GM21515 (cell line): ENCODE results near the gene KMT2A.
"Not testable (repeated sequence)": the region's sequence is repeated elsewhere in the genome, so short reads cannot be mapped to it uniquely, and the experiment has no call there.

Experiments
- ATAC-seq: cut with Tn5 transposase; IDR thresholded peaks from one replicate; pipeline ENCODE4 v1.9.1; 2021; ENCODE audit not compliant: unreplicated experiment

Gene KMT2A

DNA sequence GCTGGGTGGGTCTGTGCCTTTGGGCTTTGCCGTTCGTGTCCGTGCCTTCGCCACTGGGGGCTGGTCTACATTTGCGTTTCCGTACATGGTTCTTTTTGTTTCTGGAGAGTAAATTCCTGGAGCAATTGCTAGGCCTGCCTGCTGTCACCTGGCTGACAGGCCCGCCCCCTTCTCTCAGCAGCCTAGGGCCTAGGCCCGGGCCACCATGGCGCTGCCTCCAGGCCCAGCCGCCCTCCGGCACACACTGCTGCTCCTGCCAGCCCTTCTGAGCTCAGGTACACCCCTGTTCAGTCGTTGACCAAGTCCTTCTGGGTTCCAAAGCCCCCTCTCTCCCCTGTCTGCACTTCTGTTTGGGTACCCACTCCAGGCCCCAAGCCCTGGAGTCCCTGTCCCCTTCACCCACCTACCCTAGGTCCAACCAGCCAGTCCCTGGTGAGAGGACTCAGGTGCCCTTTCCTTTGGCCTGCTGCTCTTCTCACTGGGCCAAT lies 95.3 kb downstream of the KMT2A start:
- no peak for ATAC-seq

DNA sequence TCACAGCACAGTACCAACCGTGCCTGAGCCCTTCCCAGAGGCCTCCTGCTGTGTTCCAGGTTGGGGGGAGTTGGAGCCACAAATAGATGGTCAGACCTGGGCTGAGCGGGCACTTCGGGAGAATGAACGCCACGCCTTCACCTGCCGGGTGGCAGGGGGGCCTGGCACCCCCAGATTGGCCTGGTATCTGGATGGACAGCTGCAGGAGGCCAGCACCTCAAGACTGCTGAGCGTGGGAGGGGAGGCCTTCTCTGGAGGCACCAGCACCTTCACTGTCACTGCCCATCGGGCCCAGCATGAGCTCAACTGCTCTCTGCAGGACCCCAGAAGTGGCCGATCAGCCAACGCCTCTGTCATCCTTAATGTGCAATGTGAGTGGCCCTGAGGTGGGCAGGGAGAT lies 95.8 kb downstream of the KMT2A start:
- no peak for ATAC-seq

DNA sequence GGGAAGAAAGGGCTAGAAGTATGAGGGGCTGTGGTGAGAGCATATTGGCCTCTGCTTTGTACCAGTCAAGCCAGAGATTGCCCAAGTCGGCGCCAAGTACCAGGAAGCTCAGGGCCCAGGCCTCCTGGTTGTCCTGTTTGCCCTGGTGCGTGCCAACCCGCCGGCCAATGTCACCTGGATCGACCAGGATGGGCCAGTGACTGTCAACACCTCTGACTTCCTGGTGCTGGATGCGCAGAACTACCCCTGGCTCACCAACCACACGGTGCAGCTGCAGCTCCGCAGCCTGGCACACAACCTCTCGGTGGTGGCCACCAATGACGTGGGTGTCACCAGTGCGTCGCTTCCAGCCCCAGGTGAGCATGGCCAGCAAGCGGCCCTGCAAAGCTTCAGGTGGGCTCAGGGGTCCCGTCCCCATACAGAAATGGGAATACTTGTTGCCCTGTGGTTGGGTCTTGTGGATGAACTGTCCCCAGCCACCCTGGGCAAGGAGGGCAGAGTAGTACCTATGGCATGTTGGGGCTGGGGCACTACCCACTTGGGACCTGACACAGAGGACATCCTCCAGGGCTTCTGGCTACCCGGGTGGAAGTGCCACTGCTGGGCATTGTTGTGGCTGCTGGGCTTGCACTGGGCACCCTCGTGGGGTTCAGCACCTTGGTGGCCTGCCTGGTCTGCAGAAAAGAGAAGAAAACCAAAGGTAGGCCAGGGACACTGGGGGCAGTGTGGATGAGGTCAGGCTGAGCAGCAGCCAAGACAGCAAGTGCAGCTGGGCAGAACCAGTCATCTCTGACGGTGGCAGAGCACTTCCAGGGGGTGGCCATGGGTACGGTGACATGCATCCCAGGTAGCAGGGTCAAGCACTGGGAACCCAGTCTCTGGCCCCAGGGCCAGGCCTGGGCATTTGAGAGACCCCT lies 96.8 kb downstream of the KMT2A start:
- no peak for ATAC-seq

DNA sequence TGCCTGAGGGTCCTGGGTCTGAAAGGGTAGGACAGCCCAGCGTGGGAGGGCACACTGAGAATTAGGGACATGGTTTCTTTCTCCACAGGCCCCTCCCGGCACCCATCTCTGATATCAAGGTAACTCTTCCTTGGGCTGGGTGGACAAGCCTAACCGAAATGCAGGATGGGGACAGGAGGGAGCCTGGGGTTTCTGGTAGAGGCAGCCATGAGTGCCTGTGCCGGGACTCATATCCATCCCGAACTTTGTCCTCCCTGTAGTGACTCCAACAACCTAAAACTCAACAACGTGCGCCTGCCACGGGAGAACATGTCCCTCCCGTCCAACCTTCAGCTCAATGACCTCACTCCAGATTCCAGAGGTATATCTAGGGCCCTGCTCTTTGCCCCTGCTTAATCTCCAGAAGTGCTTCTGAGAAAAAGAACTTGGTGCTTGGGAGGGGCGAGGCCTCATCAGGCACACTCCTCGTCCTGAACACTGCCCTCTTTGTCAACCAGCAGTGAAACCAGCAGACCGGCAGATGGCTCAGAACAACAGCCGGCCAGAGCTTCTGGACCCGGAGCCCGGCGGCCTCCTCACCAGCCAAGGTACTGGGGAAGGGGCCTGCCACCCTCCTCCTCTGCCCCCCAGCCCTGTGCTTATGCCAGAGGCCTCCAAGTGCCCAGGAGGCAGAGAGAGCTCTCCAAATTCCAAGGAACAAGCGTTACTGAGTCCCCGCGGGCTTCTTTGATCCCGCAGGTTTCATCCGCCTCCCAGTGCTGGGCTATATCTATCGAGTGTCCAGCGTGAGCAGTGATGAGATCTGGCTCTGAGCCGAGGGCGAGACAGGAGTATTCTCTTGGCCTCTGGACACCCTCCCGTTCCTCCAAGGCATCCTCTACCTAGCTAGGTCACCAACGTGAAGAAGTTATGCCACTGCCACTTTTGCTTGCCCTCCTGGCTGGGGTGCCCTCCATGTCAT lies 97.8 kb downstream of the KMT2A start:
- ATAC-seq, result no peak

DNA sequence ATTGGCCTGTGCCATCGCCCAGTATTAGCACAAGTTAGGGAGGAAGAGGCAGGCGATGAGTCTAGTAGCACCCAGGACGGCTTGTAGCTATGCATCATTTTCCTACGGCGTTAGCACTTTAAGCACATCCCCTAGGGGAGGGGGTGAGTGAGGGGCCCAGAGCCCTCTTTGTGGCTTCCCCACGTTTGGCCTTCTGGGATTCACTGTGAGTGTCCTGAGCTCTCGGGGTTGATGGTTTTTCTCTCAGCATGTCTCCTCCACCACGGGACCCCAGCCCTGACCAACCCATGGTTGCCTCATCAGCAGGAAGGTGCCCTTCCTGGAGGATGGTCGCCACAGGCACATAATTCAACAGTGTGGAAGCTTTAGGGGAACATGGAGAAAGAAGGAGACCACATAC lies 99.0 kb downstream of the KMT2A start:
- ATAC-seq, result no peak

DNA sequence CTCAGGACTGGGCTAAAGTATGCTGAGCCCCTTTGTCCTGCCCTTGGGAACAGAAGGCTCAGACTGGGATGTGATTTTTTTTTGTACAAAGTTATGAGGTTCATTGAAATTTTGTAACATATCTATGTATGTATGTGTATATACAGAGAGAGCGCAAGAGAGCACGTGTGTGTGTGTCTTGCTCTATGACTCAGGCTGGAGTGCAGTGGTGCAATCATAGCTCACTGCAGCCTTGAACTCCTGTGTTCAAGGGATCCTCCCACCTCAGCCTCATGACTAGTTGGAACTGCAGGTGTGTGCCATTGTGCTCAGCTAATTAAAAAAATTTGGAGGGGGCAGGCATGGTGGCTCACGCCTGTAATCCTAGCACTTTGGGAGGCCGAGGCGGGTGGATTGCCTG lies 100.4 kb downstream of the KMT2A start:
- no peak for ATAC-seq

DNA sequence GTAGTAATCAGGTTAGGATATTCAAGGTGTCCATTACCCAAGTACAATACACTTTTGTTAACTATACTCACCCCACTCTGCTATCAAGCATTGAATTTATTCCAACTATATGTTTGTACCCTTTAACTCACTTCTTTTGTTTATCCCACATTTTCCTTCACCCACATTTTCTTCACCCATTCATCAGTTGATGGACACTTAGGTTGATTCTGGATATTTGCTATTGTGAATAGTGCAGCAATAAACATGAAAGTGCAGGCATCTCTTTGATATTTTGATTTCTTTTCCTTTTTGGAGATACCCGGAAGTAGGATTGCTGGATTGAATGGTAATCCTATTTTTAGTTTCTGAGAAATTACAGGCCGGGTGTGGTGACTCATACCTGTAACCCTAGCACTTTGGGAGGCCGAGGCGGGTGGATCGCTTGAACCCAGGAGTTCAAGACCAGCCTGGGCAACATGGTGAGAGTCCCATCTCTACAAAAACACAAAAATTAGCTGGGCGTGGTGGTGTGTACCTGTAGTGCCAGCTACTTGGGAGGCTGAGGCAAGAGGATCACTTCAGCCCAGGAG lies 101.2 kb downstream of the KMT2A start:
- no peak for ATAC-seq

DNA sequence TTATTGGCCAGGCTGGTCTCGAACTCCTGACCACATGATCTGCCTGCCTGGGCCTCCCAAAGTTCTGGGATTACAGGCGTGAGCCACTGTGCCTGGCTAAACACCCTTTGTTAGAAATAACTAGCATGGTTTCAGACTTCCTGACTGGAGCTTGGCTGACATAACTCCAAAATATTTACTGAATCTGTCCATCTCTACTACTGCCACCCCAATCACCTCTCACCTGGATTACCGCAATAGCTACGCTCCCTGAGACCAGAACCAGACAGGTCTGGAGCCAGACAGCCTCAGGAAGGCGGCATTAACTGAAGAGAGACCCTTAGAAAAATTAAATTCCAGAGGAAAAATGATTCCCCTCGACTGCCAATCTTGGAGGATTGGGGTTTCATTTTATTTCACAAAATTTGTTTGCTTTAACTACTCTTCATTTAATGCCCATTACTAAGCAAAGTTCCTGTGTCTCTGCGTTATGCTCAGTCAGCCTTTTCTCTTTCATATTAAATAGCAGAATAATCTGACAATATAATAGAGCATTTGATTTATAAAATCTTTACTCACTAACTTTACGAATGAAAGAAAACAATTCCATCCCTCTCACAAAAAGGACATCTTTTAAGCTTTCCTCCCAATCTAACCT lies 107.8 kb downstream of the KMT2A start:
- no peak for ATAC-seq

DNA sequence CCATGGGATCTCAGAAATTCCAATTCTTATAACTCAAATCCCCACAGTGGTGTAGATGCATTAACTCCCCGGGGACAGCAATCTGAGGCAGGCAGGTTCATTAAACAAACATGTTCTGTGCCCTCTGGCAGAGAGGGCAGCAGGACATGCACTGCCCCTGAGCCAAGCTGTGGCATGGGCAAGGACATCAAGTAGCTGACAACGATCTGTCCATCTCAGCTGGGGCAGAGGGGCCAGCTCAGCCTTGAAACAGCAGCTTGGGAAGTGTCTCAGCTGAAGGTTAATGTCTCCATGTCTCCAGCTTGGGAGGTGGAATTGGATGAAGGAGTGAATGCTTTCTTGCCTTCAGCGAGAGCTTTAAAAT lies 108.3 kb downstream of the KMT2A start:
- ATAC-seq, result no peak

DNA sequence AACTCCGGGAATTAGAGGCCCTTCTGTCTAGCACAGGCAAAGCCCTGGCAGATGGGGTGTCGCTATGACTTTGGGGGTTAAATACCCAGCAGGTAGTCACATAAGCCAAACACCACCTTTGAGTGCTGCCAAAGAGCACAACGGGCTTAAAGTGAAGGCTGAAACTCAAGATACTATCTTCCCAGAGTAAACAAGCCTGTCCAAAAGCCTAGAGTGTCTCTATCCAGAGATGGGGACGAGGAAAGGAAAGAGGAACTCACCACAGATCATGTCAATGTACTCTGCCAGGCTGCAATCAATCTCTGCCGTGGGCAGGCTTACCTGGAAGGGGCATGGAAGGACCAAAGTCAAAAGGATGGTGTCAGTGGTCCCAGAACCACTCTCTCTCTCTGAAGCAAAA lies 109.2 kb downstream of the KMT2A start:
- no peak for ATAC-seq

DNA sequence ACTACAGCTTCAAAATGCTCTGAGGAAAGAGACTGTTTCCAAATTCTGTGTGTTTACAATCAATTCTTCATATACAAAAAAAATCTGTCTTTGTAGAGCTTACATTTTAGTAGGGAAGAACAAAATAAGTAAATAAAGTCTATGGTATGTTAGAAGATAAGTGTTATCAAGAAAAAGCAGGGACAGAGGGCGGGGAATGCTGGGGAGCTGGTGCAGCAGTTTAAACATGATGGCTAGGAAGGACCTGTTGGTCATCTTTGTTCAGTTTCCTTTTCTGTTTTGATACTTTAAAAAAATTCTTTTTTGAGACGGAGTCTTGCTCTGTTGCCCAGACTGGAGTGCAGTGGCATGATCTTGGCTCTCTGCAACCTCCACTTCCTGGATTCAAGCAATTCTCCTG lies 110.8 kb downstream of the KMT2A start:
- ATAC-seq, result no peak

DNA sequence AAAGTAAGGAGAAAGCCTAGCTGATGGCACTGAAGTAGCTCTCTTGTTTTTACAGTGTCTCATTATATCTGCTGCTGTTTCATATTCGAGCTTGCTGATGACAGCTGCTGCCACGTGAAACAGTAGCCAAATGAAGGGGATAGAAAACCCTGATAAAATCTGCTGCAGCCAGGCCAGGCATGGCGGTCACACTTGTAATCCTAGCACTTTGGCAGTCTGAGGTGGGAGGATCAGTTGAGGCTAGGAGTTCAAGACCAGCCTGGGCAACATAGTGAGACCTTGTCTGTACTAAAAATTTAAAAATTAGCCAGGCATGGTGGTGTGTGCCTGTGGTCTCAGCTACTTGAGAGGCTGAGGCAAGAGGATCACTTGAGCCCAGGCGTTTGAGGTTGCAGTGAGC lies 116.0 kb downstream of the KMT2A start:
- no peak for ATAC-seq

DNA sequence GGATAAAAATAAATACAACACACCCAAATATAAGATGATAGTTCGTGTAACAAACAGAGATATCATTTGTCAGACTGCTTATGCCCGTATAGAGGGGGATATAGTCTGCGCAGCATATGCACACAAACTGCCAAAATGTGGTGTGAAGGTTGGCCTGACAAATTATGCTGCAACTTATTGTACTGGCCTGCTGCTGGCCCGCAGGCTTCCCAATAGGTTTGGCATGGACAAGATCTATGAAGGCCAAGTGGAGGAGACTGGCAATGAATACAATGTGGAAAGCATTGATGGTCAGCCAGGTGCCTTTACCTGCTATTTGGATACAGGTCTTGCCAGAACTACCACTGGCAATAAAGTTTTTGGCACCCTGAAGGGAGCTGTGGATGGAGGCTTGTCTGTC lies 124.5 kb downstream of the KMT2A start:
- no peak for ATAC-seq

DNA sequence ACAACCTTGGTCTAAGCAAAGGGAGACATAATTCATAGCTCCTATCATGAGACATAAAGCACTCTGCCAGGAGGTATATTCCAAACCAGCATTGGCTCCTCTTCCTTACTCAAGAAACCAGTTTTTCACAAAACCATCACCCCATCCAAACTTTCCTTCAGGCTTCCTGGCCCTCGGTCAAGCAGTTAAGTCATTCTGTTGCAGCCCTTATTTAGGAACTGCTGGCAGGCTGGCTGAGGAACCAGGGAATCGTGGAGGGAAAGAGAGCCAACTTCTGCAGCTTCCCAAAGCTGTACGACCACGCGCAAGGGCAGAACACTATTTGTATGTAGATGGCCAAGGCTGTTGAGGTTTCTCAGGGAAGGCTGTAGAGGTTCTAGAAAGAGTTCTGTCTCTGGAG lies 128.8 kb downstream of the KMT2A start:
- ATAC-seq, result no peak

DNA sequence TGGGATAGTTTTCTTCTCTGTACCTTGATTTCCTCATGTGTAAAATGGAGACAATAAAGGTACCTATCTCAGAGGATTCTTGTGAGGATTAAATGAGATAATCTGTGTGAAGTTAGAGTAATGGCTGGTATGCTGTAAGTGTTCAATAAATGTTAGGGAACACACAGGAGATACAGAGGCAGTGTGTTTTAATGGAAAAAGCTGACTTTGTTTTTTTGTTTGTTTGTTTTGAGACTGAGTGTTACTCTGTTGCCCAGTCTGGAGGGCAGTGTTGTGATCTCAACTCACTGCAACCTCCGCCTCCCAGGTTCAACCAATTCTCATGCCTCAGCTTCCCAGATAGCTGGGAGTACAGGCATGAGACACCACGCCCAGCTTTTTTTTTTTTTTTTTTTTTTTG lies 133.4 kb downstream of the KMT2A start:
- no peak for ATAC-seq

DNA sequence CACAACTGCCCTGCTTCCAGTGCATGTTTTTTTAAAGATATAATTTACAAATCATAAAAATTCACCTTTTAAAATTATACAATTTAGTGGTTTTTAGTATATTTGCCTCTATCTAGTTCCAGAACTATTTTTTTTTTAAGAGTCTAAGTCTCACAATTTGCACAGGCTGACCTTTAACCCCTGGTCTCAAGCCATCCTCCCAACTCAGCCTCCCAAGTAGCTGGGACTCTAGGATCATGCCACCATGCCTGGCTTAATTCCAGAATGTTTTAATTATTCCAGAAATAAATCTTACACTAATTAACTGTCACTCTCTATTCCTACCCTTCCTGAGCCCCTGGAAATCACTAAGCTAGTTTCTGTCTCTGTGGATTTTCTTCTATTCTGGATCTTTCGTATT lies 134.5 kb downstream of the KMT2A start:
- ATAC-seq, result no peak

DNA sequence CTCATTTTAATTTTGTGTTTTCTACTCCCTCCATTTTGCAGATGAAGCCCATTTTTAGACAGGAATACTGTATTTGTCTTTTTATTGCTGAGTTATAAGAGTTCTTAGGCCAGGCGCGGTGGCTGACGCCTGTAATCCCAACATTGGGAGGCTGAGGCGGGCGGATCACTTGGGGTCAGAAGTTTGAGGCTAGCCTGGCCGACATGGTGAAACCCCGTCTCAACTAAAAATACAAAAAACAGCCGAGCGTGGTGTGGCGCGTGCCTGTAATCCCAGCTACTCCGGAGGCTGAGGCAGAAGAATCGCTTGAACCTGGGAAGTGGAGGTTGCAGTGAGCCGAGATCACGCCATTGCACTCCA lies 135.4 kb downstream of the KMT2A start:
- ATAC-seq, result not testable (repeated sequence)

DNA sequence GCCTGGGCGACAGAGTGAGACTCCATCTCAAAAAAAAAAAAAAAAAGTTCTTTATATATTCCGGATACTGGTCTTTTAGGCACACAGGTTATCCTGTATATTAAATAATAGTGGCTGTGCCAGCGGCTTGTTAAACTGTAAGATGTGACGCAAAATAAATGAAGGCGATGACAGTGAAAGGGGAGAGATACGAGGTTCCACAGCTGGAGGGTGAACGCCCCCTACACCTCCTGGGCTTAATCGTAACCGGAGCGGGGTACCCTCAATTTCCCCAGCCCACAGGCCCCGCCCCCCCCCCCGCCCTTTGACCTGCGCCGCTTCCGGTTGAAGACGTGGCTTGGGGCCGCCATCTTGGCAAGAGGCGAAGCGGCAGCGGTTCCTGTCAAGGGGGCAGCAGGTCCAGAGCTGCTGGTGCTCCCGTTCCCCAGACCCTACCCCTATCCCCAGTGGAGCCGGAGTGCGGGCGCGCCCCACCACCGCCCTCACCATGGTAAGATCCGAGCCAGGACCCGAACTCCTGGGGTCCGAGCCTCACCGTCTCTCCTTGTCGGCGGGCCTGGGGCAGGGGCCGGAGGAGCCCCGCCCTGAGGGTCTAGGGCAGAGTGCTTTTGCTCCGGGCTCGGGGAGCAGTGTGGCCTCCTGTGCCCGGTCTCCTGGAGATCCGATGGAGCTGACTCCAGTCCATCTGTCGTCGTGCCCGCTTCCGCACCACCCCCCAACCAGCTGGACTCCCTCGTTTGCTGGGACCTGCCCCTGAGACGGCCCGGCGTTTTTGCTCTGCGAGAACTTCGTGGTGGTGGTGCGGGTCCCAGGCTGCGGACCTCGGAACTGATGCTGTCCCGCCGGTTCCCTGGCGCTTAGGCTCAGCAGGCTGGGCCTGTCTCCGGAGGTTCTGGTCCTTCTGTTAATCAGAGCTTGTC lies 136.0 kb downstream of the KMT2A start, which contains the start of gene ARCN1:
TSS of gene ARCN1 (plus strand) at position 349 of the 920 bp plus-strand sequence. CDS start at position 488, 139 bp downstream.
- ATAC-seq, result peak; percentile 67

DNA sequence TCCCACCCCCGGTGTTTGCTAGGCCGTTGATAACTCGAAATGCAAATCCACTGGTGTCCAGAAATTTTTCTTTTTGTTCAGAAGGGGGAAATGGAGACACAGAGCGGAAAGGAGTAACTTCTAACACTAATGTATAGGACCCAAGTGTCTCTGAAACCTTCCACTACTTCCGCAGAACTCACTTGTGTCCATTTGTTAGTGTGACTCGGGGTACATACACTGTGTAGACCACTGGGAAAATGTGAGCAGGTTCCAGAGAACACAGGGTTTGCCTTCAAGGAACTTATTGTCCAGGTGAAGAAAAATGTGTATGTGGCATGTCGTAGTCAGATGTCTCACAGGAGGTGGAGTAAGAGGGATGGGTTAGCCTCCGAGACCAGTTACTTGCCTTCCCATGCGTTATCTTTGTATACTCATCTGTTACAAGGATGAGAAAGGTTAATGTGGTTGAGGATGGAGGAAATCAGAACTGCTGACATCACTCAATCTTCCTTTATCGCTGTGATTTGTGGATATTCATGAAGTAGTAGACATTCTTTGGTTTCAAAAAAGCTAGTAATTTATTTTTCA lies 136.8 kb downstream of the KMT2A start:
- ATAC-seq, result peak; percentile 16

DNA sequence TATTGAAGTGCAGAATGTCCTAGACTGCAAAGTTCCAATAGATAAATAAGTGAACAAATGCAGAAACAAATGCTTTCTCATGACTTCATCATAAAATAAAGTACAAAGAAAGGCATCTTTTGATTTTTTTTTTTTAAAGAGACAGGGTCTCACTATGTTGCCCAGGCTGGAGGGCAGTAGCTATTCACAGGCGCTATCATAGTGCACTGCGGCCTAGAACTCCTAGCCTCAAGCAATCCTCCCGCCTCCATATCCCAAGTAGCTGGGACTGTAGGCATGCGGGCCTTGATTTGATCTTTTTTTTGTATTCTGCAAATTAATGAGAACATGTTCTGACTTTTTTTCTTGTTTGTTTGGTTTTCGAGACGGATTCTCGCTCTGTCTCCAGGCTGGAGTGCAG lies 138.3 kb downstream of the KMT2A start:
- no peak for ATAC-seq
